ENCODE measurements around the gene IL20RA.
A peak's percentile ranks its signal among the peaks of the same experiment; 100 is the strongest.
"Not testable (repeated sequence)": the region's sequence is repeated elsewhere in the genome, so short reads cannot be mapped to it uniquely, and the experiment has no call there.

Gene IL20RA

DNA sequence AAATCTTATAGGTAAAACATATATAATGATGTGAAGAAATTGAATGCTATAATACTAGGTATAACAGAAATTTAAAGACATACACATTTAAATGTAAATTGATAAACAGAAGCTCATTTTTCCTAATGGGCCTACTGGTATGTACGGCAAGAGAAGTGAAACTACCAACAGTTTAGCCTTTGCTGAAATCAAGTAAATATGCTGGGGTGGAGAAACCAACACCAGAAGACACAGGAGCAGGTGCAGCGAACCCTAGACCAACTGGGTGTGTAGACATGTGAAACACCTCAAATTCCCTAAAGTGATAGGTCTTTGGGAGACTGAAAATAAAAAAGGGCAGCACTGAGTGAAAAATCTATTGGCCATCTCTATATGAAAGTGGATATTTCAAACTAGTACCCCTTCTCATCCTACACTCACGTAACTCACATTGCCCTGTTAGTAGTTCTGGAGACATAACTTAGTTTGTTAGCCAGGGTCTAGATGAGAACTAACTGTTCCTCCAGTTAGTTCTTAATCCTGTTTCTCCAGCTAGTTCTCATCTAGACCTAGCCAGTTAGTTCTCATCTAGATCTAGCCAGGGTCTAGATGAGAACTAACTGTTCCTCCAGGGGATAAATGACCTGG is 69.6 kb downstream of the IL20RA start:
- DNase-seq (ENCODE audit: low read depth in 2 of 2), result no peak

- DNase-seq (ENCODE audit: low read depth in 2 of 2), result not testable (repeated sequence)
These were observed 71.0 kb downstream of the IL20RA start for GRCh38 chr6:136973781-136974180.

DNA sequence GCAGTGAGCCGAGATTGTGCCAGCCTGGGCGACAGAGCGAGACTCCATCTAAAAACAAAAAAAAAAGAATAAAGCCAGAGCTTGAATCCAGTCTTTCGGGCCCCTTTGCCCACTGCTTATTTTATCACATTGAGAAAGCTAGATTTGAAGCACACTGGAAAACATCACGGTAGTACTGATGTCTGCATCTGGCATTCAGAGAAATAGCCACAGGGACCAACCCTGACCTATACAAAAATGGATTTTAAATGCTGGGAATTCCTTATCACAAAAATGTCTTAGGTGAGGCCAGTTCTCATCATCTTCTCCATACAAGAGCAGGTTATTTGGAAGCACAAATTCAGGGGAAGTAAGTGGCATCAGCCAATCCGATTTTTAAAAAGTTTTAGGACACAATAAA is 73.2 kb downstream of the IL20RA start:
- DNase-seq (ENCODE audit: low read depth in 2 of 2), result no peak

- DNase-seq (ENCODE audit: low read depth in 2 of 2), result no peak
These were observed 74.8 kb downstream of the IL20RA start for GRCh38 chr6:136969930-136970329.

GRCh38 chr6:136969433-136969832 is 75.3 kb downstream of the IL20RA start:
- no peak for DNase-seq (ENCODE audit: low read depth in 2 of 2)

- DNase-seq (ENCODE audit: low read depth in 2 of 2), result no peak
These were observed 75.9 kb downstream of the IL20RA start for GRCh38 chr6:136968837-136969236.

DNA sequence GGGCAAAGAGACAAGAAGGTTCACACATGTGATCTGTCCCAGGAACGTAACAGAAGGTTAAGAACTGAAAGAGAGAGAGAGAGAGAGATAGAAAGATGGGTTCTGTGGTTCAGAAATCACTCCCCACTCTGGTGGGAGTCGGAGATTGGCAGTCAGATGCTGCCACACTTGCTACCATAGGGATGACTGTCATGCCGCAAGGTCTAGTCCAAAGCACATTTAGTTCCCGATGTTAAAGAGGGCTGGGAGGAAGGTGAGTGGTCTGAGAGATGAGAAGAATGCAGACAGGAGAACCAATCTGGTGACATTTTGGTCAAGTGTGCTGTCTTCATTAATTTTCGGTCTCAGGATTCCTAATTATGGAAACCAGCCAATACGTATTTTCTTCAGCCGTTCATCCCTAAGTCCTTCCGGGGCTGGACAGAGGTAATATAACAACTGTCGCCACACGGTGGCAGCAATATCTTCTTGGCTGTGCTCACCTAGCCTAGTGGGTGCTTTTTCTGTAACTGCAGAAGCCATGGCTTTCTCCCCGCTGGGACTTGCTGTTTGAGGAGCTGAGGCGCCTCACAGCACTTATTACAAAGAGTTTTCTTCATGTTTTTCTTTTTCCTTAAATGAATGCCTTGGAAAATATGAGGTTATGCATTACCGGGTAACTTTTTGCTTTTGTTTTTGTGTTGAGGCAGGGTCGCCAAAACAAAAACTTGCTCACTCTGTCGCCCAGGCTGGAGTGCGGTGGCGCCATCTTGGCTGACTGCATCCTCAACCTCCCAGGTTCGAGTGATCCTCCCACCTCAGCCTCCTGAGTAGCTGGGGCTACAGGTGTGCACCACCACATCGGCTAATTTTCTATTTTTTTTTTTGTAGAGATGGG is 76.7 kb downstream of the IL20RA start:
- peak; percentile 22 to 56 for DNase-seq (ENCODE audit: low read depth in 2 of 2)

GRCh38 chr6:136964398-136964797 is 80.4 kb downstream of the IL20RA start:
- no peak for DNase-seq (ENCODE audit: low read depth in 2 of 2)

DNA sequence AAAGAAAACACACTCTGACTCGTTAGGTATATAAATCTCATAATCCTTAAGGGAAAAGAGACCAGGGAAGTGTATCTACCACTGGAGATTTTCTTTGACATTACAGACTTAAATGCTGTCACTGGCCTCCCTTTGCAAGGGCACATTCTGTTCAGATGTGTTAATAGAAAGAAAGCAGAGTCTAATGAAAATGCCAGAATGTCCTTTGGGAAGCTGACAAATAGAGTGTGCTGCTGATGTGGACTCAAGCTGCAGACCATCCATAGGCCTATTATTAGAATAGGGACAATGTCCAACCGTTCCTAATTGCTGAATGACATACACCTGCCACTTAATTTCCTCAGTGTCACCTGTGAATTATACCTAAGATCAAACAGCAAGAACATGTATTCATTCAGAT is 81.5 kb downstream of the IL20RA start:
- DNase-seq (ENCODE audit: low read depth in 2 of 2), result no peak

- DNase-seq (ENCODE audit: low read depth in 2 of 2), result no peak
These were observed 82.1 kb downstream of the IL20RA start for GRCh38 chr6:136962661-136963060.

DNA sequence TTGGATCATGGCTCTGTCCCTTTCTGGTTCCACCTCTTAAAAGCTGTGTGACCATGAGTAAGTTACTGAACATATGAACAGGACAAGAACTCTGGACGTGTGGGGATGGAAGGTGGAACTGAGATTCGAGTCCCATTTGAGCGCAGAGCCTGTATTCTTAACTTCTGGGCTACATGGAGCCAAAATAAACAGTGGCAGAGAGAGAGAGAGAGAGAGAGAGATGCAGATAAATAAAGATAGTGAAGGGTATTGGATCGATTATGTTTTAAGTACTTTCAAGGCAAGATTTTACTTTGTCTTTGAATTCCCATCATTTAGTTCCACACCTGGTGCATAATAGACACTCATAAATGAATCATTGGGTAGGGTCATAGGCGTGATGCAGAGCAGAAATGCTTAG is 82.9 kb downstream of the IL20RA start:
- DNase-seq (ENCODE audit: low read depth in 2 of 2), result no peak

- DNase-seq (ENCODE audit: low read depth in 2 of 2), result no peak
These were observed 84.0 kb downstream of the IL20RA start for GRCh38 chr6:136960781-136961180.

- DNase-seq (ENCODE audit: low read depth in 2 of 2), result not testable (repeated sequence)
These were observed 84.8 kb downstream of the IL20RA start for GRCh38 chr6:136959935-136960334.

GRCh38 chr6:136959471-136959891 is 85.3 kb downstream of the IL20RA start:
- DNase-seq (ENCODE audit: low read depth in 2 of 2), result no peak

DNA sequence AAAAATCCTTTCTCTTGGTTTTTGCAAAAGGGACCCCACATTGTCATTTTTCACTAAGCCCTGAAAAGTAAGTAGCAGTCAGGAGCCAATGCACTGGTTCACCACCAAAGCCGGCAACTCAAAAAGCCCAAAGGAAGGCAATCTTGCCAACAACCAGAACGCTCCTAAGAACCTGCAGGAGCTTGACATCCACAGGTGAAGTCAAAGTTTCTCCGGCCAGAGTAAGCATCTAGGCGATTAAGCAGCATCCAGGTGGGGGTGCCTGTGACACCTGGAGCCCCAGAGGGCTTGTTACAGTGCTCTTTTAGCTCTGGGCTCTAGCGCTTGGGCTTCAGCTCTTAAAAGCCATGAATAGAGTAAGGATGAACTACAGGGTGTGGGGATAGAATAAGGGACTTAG is 86.6 kb downstream of the IL20RA start:
- no peak for DNase-seq (ENCODE audit: low read depth in 2 of 2)

GRCh38 chr6:136956590-136957544 is 87.9 kb downstream of the IL20RA start:
- no peak for DNase-seq (ENCODE audit: low read depth in 2 of 2)

DNA sequence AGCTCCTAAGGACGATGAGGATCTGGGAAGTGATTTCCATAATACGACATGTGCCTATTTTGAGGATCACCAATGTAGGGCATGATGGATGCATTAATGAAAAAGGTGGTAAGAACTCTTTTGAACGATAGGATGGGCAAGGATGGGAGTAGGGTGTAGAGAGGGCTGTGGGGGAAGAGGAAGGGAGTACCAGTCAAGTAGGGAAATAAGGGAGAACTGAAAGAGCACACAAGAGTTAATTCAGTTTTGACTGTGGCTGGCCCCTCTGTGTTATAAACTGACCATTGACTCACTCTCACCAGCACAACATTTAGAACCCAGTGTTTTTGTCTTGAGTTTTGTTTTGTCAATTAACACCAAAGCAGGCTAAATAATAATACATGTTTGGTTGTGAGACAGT is 89.6 kb downstream of the IL20RA start:
- DNase-seq (ENCODE audit: low read depth in 2 of 2), result no peak

GRCh38 chr6:136952714-136953260 is 92.0 kb downstream of the IL20RA start:
- no peak for DNase-seq (ENCODE audit: low read depth in 2 of 2)

DNA sequence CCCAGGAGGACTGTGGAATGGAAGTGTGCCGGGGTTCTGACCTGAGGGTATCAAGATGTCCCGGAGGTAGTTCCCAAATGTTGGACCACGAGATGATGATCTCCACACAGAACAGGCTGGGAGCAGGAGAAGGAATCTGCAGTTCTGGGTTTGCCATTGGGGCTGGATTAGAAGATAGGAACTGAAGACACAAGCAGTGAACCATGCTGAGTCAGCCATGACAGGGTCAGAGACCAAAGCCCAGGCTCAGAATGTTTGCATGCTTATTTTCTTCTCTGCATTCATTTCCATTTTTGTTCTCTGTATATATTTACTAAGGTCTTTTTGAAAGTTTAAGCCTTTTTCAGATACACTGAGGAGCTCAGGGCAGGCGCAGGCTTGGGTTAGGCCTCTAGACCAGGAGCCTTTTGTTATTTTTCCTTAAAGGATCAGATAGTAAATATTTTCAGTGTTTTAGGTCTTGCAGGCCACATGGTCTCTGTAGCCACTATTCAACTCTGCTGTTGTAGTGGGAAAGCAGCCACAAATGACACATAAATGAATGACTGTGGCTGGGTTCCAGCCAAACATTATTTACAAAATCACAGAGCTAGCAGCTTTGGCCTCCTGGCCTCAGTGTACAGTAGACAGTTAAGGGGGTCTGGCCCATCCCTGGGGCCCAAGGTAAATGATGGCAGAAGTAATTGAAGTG is 94.2 kb downstream of the IL20RA start:
- no peak for DNase-seq (ENCODE audit: low read depth in 2 of 2)

Data from stimulated activated CD4-positive, alpha-beta T cell treated with anti-CD3 and anti-CD28 coated beads, Interleukin-15, amount 100 ng/mL, for 48 hours (primary cell).